GM12878 (cell line): ENCODE measurements around the gene AK4. TPM values are rescaled to one million over a fixed set of nuclear protein-coding genes. Genes with fewer than 3 reads are reported as not detected.

Experiments used
- ATAC-seq: fragments of 200-7000 bp; cut with Tn5 transposase; 3 replicates; pipeline ENCODE4 v1.9.1; 2020; ENCODE audit warnings: mild to moderate bottlenecking, moderate library complexity
- BruUV-seq: library from RNA; stranded (reverse); fragments of 400-500 nt; replicated peaks from 2 replicates; lab custom pipeline; 2021; lab: Mats Ljungman, UMichigan
- CTCF ChIA-PET: fragments of 300-600 bp; sonication (Branson Sonifier 250); formaldehyde crosslinking; extraction: SDS; loops from one replicate; lab custom pipeline; 2021; ENCODE audit warnings: inconsistent platforms; lab: Yijun Ruan, JAX
- POLR2A ChIA-PET: fragments of 350-600 bp; formaldehyde crosslinking; extraction: SDS; loops from one replicate; lab custom pipeline; 2021; ENCODE audit warnings: inconsistent platforms; lab: Charles Lee
- RAD21 ChIA-PET: fragments of 300-600 bp; sonication (Branson Sonifier 250); formaldehyde crosslinking; loops from one replicate; lab custom pipeline; 2023; ENCODE audit warnings: antibody characterized with exemption; ENCODE audit not compliant: unreplicated experiment; lab: Charles Lee
- SMC1A ChIA-PET: fragments of 300-600 bp; sonication (Branson Sonifier 250); formaldehyde crosslinking; loops from one replicate; lab custom pipeline; 2023; ENCODE audit not compliant: unreplicated experiment, uncharacterized antibody; lab: Charles Lee
- DNase-seq: peaks from one replicate; pipeline ENCODE4 v3.0.0-alpha.2; 2011; ENCODE audit warnings: low read depth, low spot score
- FAIRE-seq: peaks from 3 replicates; lab custom pipeline; 2011; peaks lifted over from hg19 to GRCh38; lab: Jason Lieb, UNC
- H2AFZ ChIP-seq: 2 replicates; pipeline ENCODE4 v1.6.0; 2011; ENCODE audit warnings: low read depth, low read length, control low read depth; ENCODE audit not compliant: control insufficient read depth
- H3K27ac ChIP-seq: 2 replicates; pipeline ENCODE4 v1.5.1; 2011; ENCODE audit warnings: control low read depth; ENCODE audit not compliant: control insufficient read depth, insufficient read depth
- H3K27me3 ChIP-seq, 2 experiments: replicated peaks in 1 of 2; 2 replicates each; pipeline versions ENCODE4 v1.6.0 to v1.6.1; 2011; ENCODE audit warnings: low read length in 1 of 2; ENCODE audit not compliant: control insufficient read depth in 2 of 2, insufficient read depth in 2 of 2
- H3K36me3 ChIP-seq, 2 experiments: 2 replicates each; pipeline ENCODE4 v1.5.1; 2011; ENCODE audit warnings: low read length in 1 of 2; ENCODE audit not compliant: control insufficient read depth in 2 of 2, insufficient read depth in 2 of 2
- H3K4me1 ChIP-seq: 2 replicates; pipeline ENCODE4 v1.6.1; 2011; ENCODE audit warnings: mild to moderate bottlenecking, low read length, moderate library complexity, mixed read lengths; ENCODE audit not compliant: control insufficient read depth, insufficient read depth
- H3K4me2 ChIP-seq: 2 replicates; pipeline ENCODE4 v1.6.0; 2011; ENCODE audit warnings: control low read depth; ENCODE audit not compliant: control insufficient read depth, insufficient read depth
- H3K4me3 ChIP-seq: fragments of 200-600 bp; sonication (generic); 2 replicates; pipeline ENCODE4 v1.5.1; 2016
- H3K79me2 ChIP-seq: 2 replicates; pipeline ENCODE4 v1.6.0; 2011; ENCODE audit warnings: low read length; ENCODE audit not compliant: control insufficient read depth, insufficient read depth
- H3K9ac ChIP-seq: 2 replicates; pipeline ENCODE4 v1.8.0; 2011; ENCODE audit warnings: low read length, control low read depth, mixed read lengths; ENCODE audit not compliant: control insufficient read depth, insufficient read depth
- H3K9me3 ChIP-seq: replicated peaks from 3 replicates; pipeline ENCODE4 v1.5.1; 2011; ENCODE audit warnings: mild to moderate bottlenecking, low read length; ENCODE audit not compliant: control insufficient read depth, insufficient read depth
- H4K20me1 ChIP-seq: 2 replicates; pipeline ENCODE4 v1.6.0; 2011; ENCODE audit not compliant: control insufficient read depth, insufficient read depth
- CBX3 ChIP-seq: fragments of 200-600 bp; sonication (generic); IDR thresholded peaks from 2 replicates; pipeline ENCODE4 v1.6.1; 2016; ENCODE audit warnings: low read depth, borderline replicate concordance
- WGBS: methylation state at CpG from one replicate; pipeline ENCODE4 v1.1.6; 2016; ENCODE audit warnings: low lambda C conversion rate; ENCODE audit not compliant: insufficient replicate concordance, insufficient coverage; ENCODE audit errors: missing lambda C conversion rate; 5-methylcytosine and 5-hydroxymethylcytosine counted together
- in situ Hi-C: fragments of 300-500 bp; cut with MboI; formaldehyde crosslinking; loops from 9 replicates; pipeline ENCODE4 v1.14.3; 2018; ENCODE audit warnings: mixed read lengths
- intact Hi-C: fragments of 100-400 bp; cut with micrococcal nuclease; formaldehyde crosslinking; loops from one replicate; pipeline ENCODE4 v1.14.2; 2022; ENCODE audit not compliant: unreplicated experiment
- polyA plus RNA-seq, 11 experiments: library from polyadenylated mRNA; depleted of rRNA in 4 of 11; unstranded in 6 of 11; stranded (reverse) in 5 of 11; fragments of >200 nt; fragmentation: Nextera tagmentation in 4 of 11; fragmentation: Illumina TruSeq in 1 of 11; extraction: Ambion mirVana in 4 of 11; extraction: Trizol in 1 of 11; gene quantifications; 1 replicate in 1 of 11; 2 replicates in 10 of 11; pipeline versions ENCODE4 v1.2.1 to v1.2.3, GENCODE V29; 2011 to 2016; ENCODE audit warnings: inconsistent platforms in 2 of 11, missing spikeins in 2 of 11, low read depth in 1 of 11
- total RNA-seq, 4 experiments: library from RNA; depleted of rRNA in 3 of 4; stranded (reverse); fragments of >200 nt in 3 of 4; fragmentation: Illumina TruSeq in 1 of 4; extraction: Trizol in 1 of 4; gene quantifications; 2 replicates each; pipeline versions ENCODE4 v1.2.1 to v1.2.3, GENCODE V29; 2013 to 2021
- TF ChIP-seq, protein P1 (sequence below): fragments of 450-650 bp; IDR thresholded peaks from 2 replicates; pipeline ENCODE4 v1.6.1; 2016; ENCODE audit warnings: mild to moderate bottlenecking, moderate library complexity, borderline replicate concordance

The AK4 gene
- total and polyA plus RNA-seq, 10 of the 15 experiments (the other 5 are each of a cell fraction or from before 2014, with no cell fraction given): 23.9 to 161 (median 49.0) TPM

DNA sequence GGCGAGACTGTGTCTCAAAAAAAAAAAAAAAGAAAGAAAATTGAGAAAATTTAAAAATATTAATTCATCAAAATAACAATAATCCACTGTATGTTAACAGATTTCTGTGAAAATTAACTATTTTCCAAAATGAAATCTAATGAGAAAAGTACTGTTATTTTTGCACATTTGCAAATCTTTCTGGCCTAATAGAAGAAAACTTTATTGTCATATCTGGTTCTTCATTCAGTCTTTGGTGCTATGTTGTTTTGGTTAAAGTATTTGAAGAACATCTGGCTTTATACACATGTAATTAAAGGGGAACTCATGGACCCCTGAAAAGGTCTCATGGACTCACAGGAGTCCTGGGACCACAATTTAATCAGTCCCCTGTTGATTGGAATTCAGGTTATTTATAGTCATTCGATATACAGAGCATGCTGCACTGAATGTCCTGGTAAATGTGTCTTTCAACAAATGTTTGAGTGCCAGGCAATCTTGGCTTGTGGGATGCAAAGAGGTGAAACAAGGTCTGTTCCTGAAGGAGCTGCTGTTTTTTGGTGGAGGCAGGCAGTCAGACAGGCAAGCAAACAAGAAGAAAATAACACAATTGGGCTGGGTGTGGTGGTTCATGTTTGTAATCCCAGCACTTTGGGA, 9.0 kb downstream of the AK4 start:
- FAIRE-seq: no peak
- RAD21 ChIA-PET: interaction anchor here (1.0 kb wide), 1 partner anchor 8 kb away, joined by 3 read pairs; no protein-coding TSS in a partner anchor
- H3K79me2 ChIP-seq: peaks cover 74% of the 10 kb centered on the region

More for the DNA sequence above, 9.0 kb downstream of the AK4 start:
- no peak overlapping the region for H3K27ac ChIP-seq
- no peaks in the 10 kb centered on the region for H3K27me3 ChIP-seq
- H3K36me3 ChIP-seq: peaks cover 0 to 6% of the 10 kb centered on the region in 2 experiments; a peak in 1 of 4 replicates
- no peak for TF ChIP-seq CBX3
- TF ChIP-seq, protein P1, sequence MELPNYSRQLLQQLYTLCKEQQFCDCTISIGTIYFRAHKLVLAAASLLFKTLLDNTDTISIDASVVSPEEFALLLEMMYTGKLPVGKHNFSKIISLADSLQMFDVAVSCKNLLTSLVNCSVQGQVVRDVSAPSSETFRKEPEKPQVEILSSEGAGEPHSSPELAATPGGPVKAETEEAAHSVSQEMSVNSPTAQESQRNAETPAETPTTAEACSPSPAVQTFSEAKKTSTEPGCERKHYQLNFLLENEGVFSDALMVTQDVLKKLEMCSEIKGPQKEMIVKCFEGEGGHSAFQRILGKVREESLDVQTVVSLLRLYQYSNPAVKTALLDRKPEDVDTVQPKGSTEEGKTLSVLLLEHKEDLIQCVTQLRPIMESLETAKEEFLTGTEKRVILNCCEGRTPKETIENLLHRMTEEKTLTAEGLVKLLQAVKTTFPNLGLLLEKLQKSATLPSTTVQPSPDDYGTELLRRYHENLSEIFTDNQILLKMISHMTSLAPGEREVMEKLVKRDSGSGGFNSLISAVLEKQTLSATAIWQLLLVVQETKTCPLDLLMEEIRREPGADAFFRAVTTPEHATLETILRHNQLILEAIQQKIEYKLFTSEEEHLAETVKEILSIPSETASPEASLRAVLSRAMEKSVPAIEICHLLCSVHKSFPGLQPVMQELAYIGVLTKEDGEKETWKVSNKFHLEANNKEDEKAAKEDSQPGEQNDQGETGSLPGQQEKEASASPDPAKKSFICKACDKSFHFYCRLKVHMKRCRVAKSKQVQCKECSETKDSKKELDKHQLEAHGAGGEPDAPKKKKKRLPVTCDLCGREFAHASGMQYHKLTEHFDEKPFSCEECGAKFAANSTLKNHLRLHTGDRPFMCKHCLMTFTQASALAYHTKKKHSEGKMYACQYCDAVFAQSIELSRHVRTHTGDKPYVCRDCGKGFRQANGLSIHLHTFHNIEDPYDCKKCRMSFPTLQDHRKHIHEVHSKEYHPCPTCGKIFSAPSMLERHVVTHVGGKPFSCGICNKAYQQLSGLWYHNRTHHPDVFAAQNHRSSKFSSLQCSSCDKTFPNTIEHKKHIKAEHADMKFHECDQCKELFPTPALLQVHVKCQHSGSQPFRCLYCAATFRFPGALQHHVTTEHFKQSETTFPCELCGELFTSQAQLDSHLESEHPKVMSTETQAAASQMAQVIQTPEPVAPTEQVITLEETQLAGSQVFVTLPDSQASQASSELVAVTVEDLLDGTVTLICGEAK: peak; percentile 55
- WGBS: 20% methylated on average over 2 of the region's 2 CpGs
- ChIA-PET SMC1A (interaction anchor here (0.9 kb wide), 1 partner anchor 52 kb away, joined by 3 read pairs; no protein-coding TSS in a partner anchor), POLR2A (interaction anchor here (1.2 kb wide), 1 partner anchor 42 kb away, joined by 3 read pairs; no protein-coding TSS in a partner anchor), CTCF (interaction anchor here (1.1 to 2.2 kb wide), 2 partner anchors 26 to 59 kb away, joined by 3 to 4 read pairs; no protein-coding TSS in a partner anchor)
- H4K20me1 ChIP-seq: peaks cover 6% of the 10 kb centered on the region; the same call in 1 of the 2 replicates
- H3K4me1 ChIP-seq: peaks cover 8% of the 10 kb centered on the region
- no TSS peak for BruUV-seq
- intact Hi-C loops (no loop called here), in situ Hi-C loops (no loop called here)
- no peak for DNase-seq
- H3K9ac ChIP-seq: no peak overlapping the region
- H3K4me2 ChIP-seq: no peak overlapping the region
- H2AFZ ChIP-seq: no peak overlapping the region
- no peak overlapping the region for H3K4me3 ChIP-seq
- no peak for ATAC-seq
- no peaks in the 10 kb centered on the region; the same call in 2 of the 3 replicates for H3K9me3 ChIP-seq
